ENCODE measurements around the gene ZC3H12A.

DNA sequence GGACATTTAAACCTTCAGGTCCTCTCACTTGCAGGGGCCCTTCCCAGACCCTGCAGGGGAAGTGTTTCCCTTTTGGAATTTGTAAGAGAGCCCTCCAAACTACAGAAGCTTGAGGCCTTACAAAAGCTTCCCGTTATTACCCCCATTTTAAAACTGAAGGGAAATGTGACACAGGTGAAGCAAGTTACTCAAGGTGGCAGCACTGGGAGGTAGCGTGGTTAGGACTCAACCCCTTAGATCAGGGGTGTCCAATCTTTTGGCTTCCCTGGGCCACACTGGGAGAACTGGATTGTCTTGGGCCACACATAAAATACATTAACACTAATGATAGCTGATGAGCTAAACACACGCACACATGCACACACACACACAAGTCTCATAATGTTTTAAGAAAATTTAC, 15.8 kb upstream of the ZC3H12A start:
- TF ChIP-seq SUZ12 (IDR thresholded peaks at IDR 0.05; ENCODE audit: extremely low read depth, insufficient read depth, insufficient read length) (no peak), ZNF274 (IDR thresholded peaks at IDR 0.05; ENCODE audit: low read depth, low read length) (no peak), YY1 (IDR thresholded peaks at IDR 0.05; ENCODE audit: insufficient read depth, insufficient read length) (no peak)
